G401.6 (cell line): Measurements from ENCODE around the gene METTL26.
A peak's percentile ranks its signal among the peaks of the same experiment; 100 is the strongest.
"Not testable (repeated sequence)": the region's sequence is repeated elsewhere in the genome, so short reads cannot be mapped to it uniquely, and the experiment has no call there.

Experiments
- FAIRE-seq: peaks from 2 replicates; lab custom pipeline; 2012; peaks lifted over from hg19 to GRCh38; lab: Jason Lieb, UNC

METTL26 gene

GRCh38 chr16:624526-625070 is 11.5 kb downstream of the METTL26 start:
- no peak for FAIRE-seq

DNA sequence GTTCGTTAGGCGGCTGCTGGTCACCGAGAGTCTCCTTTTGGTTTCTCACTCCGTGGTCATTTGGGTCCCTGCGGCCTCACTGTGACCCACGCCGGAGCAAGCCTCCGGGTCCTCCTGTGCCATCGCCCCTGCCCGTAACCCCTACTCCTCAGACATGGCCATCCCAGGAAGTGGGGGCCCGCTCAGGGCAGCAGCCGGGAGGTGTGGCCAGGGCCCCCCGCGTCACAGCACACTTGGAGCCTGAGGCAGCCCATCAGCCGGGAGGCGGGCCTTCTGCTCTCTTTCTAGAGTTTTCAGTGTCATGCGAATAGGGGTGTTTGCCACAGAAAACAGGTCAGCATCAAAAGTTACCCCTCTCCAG is 13.2 kb downstream of the METTL26 start:
- no peak for FAIRE-seq

GRCh38 chr16:621526-622105 is 14.5 kb downstream of the METTL26 start:
- FAIRE-seq = no peak

DNA sequence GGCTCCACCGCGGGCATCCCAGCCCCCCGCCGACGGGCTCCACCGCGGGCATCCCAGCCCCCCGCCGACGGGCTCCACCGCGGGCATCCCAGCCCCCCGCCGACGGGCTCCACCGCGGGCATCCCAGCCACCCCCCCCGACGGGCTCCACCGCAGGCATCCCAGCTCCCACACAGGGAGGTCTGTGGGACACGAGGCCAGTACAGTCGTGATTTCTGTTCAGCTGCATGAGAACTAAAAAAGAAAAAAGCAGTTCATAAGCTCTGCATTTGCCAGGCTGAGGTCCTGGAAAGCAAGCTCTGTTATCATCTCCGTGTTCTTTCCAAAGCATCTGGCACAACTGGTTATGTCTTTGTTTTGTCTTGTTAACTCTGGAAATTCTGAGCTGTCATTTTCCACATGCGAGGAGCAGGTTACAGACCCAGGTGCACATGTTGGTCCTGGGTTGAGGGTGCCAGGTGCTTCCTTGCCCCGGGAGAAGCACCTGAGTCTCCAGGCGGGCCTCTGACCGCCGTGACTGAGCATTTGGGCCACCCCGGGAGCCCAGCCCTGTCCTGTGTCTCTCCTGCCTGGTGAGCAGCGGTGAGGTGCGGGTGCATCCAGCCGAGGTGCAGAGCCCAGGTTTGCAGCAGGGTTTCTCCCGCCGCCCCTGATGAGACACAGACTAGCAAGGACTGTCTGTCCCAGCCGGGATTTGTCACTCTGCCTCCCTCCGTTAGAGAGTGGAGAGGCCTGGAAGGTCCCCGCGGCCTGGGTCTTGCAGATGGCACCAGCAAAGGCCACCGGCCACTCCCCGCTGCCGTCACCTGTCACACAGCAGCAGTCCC is 15.2 kb downstream of the METTL26 start:
- no peak for FAIRE-seq

GRCh38 chr16:619476-620100 is 16.5 kb downstream of the METTL26 start:
- FAIRE-seq = no peak

GRCh38 chr16:617855-618254 is 18.2 kb downstream of the METTL26 start:
- no peak for FAIRE-seq

DNA sequence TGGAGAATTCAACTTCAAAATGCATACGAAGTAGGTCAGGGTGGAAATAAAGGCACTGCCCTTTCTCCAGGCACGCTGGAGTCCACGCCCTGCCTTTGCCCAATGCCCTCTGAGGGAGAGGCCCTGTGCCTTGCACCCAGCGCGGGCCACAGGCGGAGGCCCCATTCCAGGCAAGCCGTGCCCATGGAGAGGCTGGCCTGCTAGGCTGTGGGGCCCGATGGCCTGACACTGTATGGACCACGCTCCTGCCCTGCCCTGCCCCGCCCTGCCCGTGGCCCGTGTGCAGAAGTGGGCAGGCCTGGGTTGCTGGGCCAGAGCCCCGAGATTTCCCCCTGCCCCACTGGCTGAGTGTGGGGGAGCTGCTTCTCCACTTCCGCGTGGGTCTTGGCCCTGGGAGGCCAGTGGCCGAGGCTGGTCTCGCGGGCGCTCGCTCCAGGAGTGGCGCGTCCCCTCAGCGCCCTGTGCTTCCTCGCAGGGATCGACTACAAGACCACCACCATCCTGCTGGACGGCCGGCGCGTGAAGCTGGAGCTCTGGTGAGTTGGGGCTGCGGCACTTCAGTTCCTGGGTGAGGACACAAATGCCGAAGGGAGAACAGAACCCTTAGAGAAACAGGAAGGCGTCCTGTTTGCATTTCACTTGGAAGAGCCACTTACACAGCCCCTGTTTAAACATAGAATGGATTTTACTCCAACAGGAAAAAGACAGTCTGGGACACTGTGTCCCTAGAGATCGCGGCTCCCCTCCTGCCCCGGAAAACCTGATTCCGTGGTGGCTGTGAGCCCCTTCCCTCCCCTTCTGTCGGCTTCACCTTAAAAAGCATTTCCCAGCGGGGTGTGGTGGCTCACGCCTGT is 19.1 kb downstream of the METTL26 start:
- FAIRE-seq = no peak

- no peak for FAIRE-seq
Measured at GRCh38 chr16:615122-615521, 21.0 kb downstream of the METTL26 start.

DNA sequence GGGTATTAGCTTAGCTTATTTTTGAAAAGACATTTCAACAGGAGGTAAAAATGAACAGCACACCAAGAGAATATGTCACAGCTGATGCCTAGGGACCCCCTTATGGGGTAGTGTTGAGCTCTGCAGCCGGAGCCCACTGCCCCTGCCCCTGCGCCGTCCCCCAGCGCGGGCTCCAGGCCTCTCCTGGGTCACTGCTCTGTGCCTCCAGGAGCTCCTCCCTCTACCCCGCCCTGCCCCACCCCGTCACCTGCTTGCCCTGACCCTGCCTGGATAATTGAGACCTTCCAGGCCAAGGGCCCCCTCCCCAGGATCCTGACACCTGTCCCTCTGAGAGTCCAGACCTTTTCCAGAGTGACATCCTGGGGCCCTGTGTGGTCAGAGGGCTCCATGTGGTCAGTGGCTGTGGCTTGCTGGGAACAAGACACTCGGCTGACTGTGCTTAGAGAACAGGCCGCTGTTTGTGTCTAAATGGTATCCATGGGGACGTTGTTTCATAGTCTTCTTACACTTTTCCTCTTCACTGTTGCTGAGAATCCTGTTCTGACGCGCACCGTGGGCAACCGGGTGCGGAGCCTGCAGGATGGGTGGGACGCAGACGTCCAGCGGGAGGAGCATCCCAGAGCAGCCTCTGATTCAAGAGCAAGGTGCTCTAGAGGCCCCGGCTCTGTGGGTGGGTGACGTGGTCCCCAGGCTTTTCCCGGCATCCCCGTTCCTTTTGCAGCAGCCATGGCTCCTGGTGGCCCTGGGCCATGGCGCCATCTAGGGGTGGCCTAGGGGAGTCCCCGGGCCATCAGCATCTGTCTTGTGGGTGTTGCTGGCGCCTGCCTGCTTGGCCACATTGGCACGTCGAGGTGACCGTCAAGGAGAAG is 25.4 kb downstream of the METTL26 start:
- FAIRE-seq = no peak

DNA sequence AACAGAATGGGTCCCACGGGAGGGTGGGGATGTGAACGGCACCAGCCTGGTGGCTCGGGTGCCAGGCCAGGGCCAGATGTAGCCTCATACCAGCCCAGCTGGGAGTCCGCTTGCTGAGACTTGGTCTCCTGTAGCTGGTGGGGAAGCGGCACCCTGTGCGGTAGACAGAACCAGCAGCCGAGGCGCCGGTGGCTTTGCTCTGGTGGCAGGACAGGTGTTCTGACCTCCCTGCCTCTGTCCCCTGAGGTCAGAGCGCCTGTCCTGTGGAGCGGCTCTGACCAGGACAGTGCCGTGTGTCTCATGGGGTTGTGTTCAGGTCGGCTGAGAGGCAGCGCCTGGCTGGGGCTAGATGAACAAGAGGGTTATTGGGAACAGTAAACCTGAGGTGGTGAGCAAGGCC is 26.1 kb downstream of the METTL26 start:
- no peak for FAIRE-seq

- no peak for FAIRE-seq
Measured at GRCh38 chr16:609316-609715, 26.8 kb downstream of the METTL26 start.

DNA sequence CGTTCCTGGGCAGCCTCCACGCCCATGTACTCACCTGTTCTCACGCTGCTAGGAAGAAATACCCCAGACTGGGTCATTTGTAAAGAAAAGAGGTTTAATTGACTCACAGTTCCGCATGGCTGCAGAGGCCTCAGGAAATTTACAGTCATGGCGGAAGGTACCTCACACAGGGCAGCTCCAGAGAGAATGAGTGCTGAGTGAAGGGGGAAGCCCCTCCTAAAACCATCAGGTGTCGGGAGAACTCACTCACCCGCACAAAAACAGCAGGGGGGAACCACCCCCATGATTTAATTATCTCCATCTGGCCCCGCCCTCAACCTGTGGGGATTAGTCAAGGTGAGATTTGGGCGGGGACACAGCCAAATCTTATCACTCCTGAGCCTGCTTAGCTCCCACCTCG is 28.1 kb downstream of the METTL26 start:
- FAIRE-seq = no peak

DNA sequence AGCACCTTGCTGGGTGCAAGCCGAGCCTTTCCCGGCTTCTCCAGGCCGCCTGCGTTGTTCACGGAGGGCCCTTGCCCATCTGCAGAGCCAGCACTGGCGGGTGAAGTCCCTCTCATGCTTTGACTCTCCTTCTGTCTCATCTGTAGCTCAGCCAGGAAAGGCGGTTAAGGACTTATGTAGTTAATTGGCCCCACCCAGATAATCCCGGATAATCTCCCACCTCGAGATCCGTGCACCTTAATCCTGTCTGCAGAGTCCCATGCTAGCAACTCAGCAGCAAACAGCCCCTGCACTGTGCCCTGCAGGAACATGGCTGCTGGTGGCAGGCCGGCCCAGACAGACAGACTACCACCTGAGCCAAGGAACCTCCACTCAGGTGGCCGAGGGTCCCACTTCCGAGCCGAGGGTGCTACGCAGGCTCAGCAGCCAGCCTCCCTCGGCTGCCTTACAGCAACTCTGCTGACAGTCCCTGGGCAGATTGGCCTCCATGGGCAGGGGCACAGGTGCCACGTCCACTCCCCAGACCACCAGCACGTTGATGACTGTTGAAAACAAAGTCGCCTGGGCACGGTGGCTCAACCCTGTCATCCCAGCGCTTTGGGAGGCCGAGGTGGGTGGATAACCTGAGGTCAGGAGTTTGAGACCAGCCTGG is 29.3 kb downstream of the METTL26 start:
- no peak for FAIRE-seq

DNA sequence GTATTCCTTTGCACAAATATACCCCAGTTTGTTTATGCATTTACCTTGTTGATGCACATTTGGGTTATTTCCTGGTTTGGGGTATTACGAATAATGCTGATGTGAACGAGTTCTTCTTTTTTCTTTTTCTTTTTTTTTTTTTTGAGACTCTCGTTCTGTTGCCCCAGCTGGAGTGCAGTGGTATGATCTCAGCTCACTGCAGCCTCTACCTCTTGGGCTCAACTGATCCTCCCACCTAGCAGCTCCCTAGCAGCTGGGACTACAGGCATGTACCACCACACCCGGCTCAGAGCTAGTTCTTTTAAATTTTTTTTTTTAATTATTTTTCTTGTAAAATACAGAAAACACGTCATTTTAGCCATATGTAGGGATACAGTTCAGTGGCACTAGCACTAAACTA is 32.2 kb downstream of the METTL26 start:
- FAIRE-seq = no peak

- peak; percentile 73 for FAIRE-seq
Measured at GRCh38 chr16:600781-601180, 35.3 kb downstream of the METTL26 start.

GRCh38 chr16:598823-599739 is 37.0 kb downstream of the METTL26 start:
- no peak for FAIRE-seq

DNA sequence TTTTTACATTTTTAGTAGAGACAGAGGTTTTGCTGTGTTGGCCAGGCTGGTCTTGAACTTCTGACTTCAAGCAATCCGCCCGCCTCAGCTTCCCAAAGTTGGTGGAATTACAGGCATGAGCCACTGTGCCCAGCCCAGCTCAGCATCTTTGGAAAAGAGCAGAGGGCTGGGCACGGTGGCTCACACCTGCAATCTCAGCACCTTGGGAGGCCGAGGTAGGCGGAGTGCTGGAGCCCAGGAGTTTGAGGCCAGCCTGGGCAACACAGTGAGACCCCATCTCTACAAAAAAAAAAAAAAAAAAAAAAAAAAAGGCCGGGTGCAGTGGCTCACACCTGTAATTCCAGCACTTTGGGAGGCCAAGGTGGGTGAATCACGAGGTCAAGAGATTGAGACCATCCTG is 38.5 kb downstream of the METTL26 start:
- not testable (repeated sequence) for FAIRE-seq

GRCh38 chr16:596736-597060 is 39.4 kb downstream of the METTL26 start:
- FAIRE-seq = no peak

DNA sequence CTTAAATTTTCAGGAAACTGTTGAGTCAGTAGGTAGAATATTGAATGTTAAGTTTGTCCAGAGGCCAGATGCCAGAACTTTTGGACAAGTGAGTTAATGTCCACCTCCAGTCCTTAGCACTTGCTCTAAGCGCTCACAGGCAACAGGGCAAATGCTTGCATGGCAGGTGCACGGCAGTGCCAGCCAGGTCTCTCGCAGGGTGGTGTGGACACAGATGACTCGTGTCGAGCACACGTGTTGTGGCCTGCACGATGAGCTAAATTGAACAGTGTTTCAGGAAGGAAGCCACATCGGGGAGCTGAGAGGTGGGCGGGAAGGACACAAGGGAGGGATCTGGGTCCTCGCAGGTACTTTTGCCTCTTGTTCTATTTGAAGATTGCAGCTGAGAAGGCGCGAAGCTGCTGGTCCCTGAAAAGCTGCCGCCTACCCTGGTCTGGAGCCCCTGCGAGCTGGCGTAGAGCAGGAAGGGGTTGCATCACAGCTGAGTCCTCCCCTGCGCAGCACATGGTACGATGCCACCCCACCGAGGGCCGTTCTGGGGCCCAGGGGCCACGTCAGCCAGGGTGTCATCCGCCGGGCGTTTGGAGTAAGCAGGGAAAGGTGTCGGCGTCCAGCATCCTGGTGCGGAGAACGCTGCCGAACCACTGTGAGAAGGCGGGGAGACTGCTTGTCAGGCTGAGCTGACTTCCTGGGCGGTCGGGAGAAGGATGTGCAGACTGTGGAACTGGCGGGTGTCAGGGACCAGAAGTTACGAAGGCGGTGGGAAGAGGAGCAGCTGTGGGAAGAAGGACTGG is 40.0 kb downstream of the METTL26 start:
- no peak for FAIRE-seq
